ENCODE results near the gene ABCB11. TPM values are rescaled to one million over a fixed set of nuclear protein-coding genes. Genes with fewer than 3 reads are reported as not detected.

The ABCB11 gene
- total RNA-seq, 1 donor from 2014 or later: not detected

- Histone ChIP-seq H3K9me3 (ENCODE audit: low read depth) (no peaks in the 10 kb centered on the region), H3K27me3 (no peaks in the 10 kb centered on the region), H3K4me2 (no peak overlapping the region), H3F3A (ENCODE audit: low read depth) (no peaks in the 10 kb centered on the region), H4K20me1 (ENCODE audit: low read depth) (no peaks in the 10 kb centered on the region), H3K79me2 (ENCODE audit: low read depth) (no peaks in the 10 kb centered on the region), H3K27ac (no peak overlapping the region), H3K4me1 (no peaks in the 10 kb centered on the region), H2AFZ (replicated peaks) (no peak overlapping the region), H3K36me3 (no peaks in the 10 kb centered on the region), H3K4me3 (no peak overlapping the region), H3K9ac (no peak overlapping the region)
- no peak overlapping the region for H3K4me3 Mint-ChIP-seq
- no peaks in the 10 kb centered on the region for H3K27me3 Mint-ChIP-seq (ENCODE audit: insufficient read depth, low read depth)
- no peak overlapping the region for H3K27ac Mint-ChIP-seq
- no peak for DNase-seq (ENCODE audit: low spot score)
- no peaks in the 10 kb centered on the region for H3K36me3 Mint-ChIP-seq
- TF ChIP-seq EZH2phosphoT487 (IDR thresholded peaks at IDR 0.05): no peak
- TF ChIP-seq EZH2 (IDR thresholded peaks at IDR 0.05): no peak
- no peak for TF ChIP-seq CTCF (IDR thresholded peaks at IDR 0.05)
- no peaks in the 10 kb centered on the region for H3K9me3 Mint-ChIP-seq
- H3K4me1 Mint-ChIP-seq: no peaks in the 10 kb centered on the region
These were observed 29.9 kb downstream of the ABCB11 start for GRCh38 chr2:169001116-169001815.

GRCh38 chr2:168999668-169000213 is 31.4 kb downstream of the ABCB11 start:
- no peak overlapping the region for H3K4me3 ChIP-seq
- H3K27me3 Mint-ChIP-seq (ENCODE audit: insufficient read depth, low read depth): no peaks in the 10 kb centered on the region
- H3K36me3 ChIP-seq: no peaks in the 10 kb centered on the region
- H3K4me1 ChIP-seq: no peaks in the 10 kb centered on the region
- H3K79me2 ChIP-seq (ENCODE audit: low read depth): no peaks in the 10 kb centered on the region
- no peak overlapping the region for H2AFZ ChIP-seq (replicated peaks)
- H3K27me3 ChIP-seq: no peaks in the 10 kb centered on the region
- no peaks in the 10 kb centered on the region for H3K9me3 ChIP-seq (ENCODE audit: low read depth)
- no peaks in the 10 kb centered on the region for H3K9me3 Mint-ChIP-seq
- H3K4me1 Mint-ChIP-seq: no peaks in the 10 kb centered on the region
- H3F3A ChIP-seq (ENCODE audit: low read depth): no peaks in the 10 kb centered on the region
- no peak overlapping the region for H3K27ac ChIP-seq
- no peak for TF ChIP-seq CTCF (IDR thresholded peaks at IDR 0.05)
- no peak overlapping the region for H3K9ac ChIP-seq
- no peaks in the 10 kb centered on the region for H4K20me1 ChIP-seq (ENCODE audit: low read depth)
- DNase-seq (ENCODE audit: low spot score): no peak
- no peak overlapping the region for H3K27ac Mint-ChIP-seq
- no peaks in the 10 kb centered on the region for H3K36me3 Mint-ChIP-seq
- H3K4me2 ChIP-seq: no peak overlapping the region
- no peak overlapping the region for H3K4me3 Mint-ChIP-seq

GRCh38 chr2:168998609-168999211 is 32.4 kb downstream of the ABCB11 start:
- no peaks in the 10 kb centered on the region for H3F3A ChIP-seq (ENCODE audit: low read depth)

More at GRCh38 chr2:168998609-168999211, 32.4 kb downstream of the ABCB11 start:
- DNase-seq (ENCODE audit: low spot score): no peak
- no peaks in the 10 kb centered on the region for H3K36me3 Mint-ChIP-seq
- no peaks in the 10 kb centered on the region for H3K4me1 Mint-ChIP-seq
- Histone ChIP-seq H3K9ac (no peak overlapping the region), H3K4me3 (no peak overlapping the region), H3K4me1 (no peaks in the 10 kb centered on the region), H3K79me2 (ENCODE audit: low read depth) (no peaks in the 10 kb centered on the region), H3K27me3 (no peaks in the 10 kb centered on the region), H2AFZ (replicated peaks) (no peak overlapping the region), H4K20me1 (ENCODE audit: low read depth) (no peaks in the 10 kb centered on the region), H3K9me3 (ENCODE audit: low read depth) (no peaks in the 10 kb centered on the region), H3K27ac (no peak overlapping the region), H3K4me2 (no peak overlapping the region), H3K36me3 (no peaks in the 10 kb centered on the region)
- no peaks in the 10 kb centered on the region for H3K9me3 Mint-ChIP-seq
- H3K27me3 Mint-ChIP-seq (ENCODE audit: insufficient read depth, low read depth): no peaks in the 10 kb centered on the region
- TF ChIP-seq CTCF (IDR thresholded peaks at IDR 0.05) (no peak), EZH2 (IDR thresholded peaks at IDR 0.05) (no peak), EZH2phosphoT487 (IDR thresholded peaks at IDR 0.05) (no peak)
- no peak overlapping the region for H3K27ac Mint-ChIP-seq
- H3K4me3 Mint-ChIP-seq: no peak overlapping the region

All from neural progenitor cell (in vitro differentiated cells).